ENCODE data around the gene PSG5.
"Not testable (repeated sequence)": the region's sequence is repeated elsewhere in the genome, so short reads cannot be mapped to it uniquely, and the experiment has no call there.

PSG5 gene

GRCh38 chr19:43181869-43182771, 4.2 kb downstream of the PSG5 start:
- DNase-seq, result not testable (repeated sequence)

- not testable (repeated sequence) for DNase-seq
Measured at GRCh38 chr19:43179569-43180147, 6.7 kb downstream of the PSG5 start.

- DNase-seq, result not testable (repeated sequence)
Measured at GRCh38 chr19:43178577-43178976, 7.8 kb downstream of the PSG5 start.

- DNase-seq, result not testable (repeated sequence)
Measured at GRCh38 chr19:43165906-43166305, 20.4 kb downstream of the PSG5 start.

GRCh38 chr19:43163135-43163534, 23.2 kb downstream of the PSG5 start:
- DNase-seq, result not testable (repeated sequence)

GRCh38 chr19:43162261-43162660, 24.1 kb downstream of the PSG5 start:
- not testable (repeated sequence) for DNase-seq

GRCh38 chr19:43152214-43152613, 34.1 kb downstream of the PSG5 start:
- no peak for DNase-seq

GRCh38 chr19:43149788-43150187, 36.5 kb downstream of the PSG5 start:
- DNase-seq, result not testable (repeated sequence)

- DNase-seq, result no peak
Measured at GRCh38 chr19:43148233-43148632, 38.1 kb downstream of the PSG5 start.

- DNase-seq, result not testable (repeated sequence)
Measured at GRCh38 chr19:43141763-43142162, 44.6 kb downstream of the PSG5 start.

GRCh38 chr19:43132696-43133095, 53.6 kb downstream of the PSG5 start:
- DNase-seq, result no peak

GRCh38 chr19:43131281-43131842, 55.0 kb downstream of the PSG5 start:
- DNase-seq, result not testable (repeated sequence)

- not testable (repeated sequence) for DNase-seq
Measured at GRCh38 chr19:43129197-43129596, 57.1 kb downstream of the PSG5 start.

- peak; percentile 95 for DNase-seq
Measured at GRCh38 chr19:43127336-43127735, 59.0 kb downstream of the PSG5 start.

GRCh38 chr19:43126720-43127119, 59.6 kb downstream of the PSG5 start:
- DNase-seq, result no peak

- DNase-seq, result no peak
Measured at GRCh38 chr19:43124360-43124759, 62.0 kb downstream of the PSG5 start.

- peak; percentile 72 for DNase-seq
Measured at GRCh38 chr19:43120433-43121026, 65.8 kb downstream of the PSG5 start.

GRCh38 chr19:43119526-43119925, 66.8 kb downstream of the PSG5 start:
- DNase-seq, result not testable (repeated sequence)

Measured in amniotic stem cell (primary cell).